Upper lobe of right lung (tissue), 1 donor: ENCODE measurements around the gene SIPA1L2. TPM values are rescaled to one million over a fixed set of nuclear protein-coding genes. Genes with fewer than 3 reads are reported as not detected.

ENCODE experiments used
- ATAC-seq: fragments of 200-7000 bp; cut with Tn5 transposase; one replicate; pipeline ENCODE4 v1.9.1; 2020; ENCODE audit warnings: mild to moderate bottlenecking, moderate library complexity
- DNase-seq: peaks from one replicate; pipeline ENCODE4 v3.0.0-alpha.2; 2020
- H3K27ac ChIP-seq: fragments of 200-600 bp; one replicate; pipeline ENCODE4 v1.8.0; 2022
- H3K27me3 ChIP-seq: fragments of 200-600 bp; one replicate; pipeline ENCODE4 v1.8.0; 2022; ENCODE audit warnings: mild to moderate bottlenecking
- H3K36me3 ChIP-seq: fragments of 200-600 bp; one replicate; pipeline ENCODE4 v1.8.0; 2022
- H3K4me1 ChIP-seq: fragments of 200-600 bp; one replicate; pipeline ENCODE4 v1.8.0; 2022
- H3K4me3 ChIP-seq: fragments of 200-600 bp; one replicate; pipeline ENCODE4 v1.8.0; 2022; ENCODE audit warnings: mild to moderate bottlenecking
- H3K9me3 ChIP-seq: fragments of 200-600 bp; one replicate; pipeline ENCODE4 v1.8.0; 2022
- intact Hi-C: fragments of 100-400 bp; cut with DNase I; formaldehyde crosslinking; loops from one replicate; pipeline ENCODE4 v1.11.0; 2022
- long read RNA-seq: library from polyadenylated mRNA; unstranded; transcript quantifications from one replicate; pipeline ENCODE4 v2.0.0, GENCODE V29; 2021
- total RNA-seq: library from RNA; stranded (reverse); fragmentation: NEBNext Ultra II Directional; extraction: Animal tissue kit (Norgen Biotek cat#: 25700); gene quantifications from one replicate; pipeline ENCODE4 v1.2.1, GENCODE V29; 2021
- TF ChIP-seq, protein P1 (sequence below): fragments of 200-600 bp; IDR thresholded peaks from one replicate; pipeline ENCODE4 v1.8.0; 2022; ENCODE audit warnings: antibody characterized with exemption
- donor health status: DM: no; HTN: yes; CAD: no; lungs with severe emphysema.

SIPA1L2 gene, protein sequence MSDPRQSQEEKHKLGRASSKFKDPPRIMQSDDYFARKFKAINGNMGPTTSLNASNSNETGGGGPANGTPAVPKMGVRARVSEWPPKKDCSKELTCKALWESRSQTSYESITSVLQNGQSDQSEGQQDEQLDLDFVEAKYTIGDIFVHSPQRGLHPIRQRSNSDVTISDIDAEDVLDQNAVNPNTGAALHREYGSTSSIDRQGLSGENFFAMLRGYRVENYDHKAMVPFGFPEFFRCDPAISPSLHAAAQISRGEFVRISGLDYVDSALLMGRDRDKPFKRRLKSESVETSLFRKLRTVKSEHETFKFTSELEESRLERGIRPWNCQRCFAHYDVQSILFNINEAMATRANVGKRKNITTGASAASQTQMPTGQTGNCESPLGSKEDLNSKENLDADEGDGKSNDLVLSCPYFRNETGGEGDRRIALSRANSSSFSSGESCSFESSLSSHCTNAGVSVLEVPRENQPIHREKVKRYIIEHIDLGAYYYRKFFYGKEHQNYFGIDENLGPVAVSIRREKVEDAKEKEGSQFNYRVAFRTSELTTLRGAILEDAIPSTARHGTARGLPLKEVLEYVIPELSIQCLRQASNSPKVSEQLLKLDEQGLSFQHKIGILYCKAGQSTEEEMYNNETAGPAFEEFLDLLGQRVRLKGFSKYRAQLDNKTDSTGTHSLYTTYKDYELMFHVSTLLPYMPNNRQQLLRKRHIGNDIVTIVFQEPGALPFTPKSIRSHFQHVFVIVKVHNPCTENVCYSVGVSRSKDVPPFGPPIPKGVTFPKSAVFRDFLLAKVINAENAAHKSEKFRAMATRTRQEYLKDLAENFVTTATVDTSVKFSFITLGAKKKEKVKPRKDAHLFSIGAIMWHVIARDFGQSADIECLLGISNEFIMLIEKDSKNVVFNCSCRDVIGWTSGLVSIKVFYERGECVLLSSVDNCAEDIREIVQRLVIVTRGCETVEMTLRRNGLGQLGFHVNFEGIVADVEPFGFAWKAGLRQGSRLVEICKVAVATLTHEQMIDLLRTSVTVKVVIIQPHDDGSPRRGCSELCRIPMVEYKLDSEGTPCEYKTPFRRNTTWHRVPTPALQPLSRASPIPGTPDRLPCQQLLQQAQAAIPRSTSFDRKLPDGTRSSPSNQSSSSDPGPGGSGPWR (N-terminal part only)
- 38.3 TPM for total RNA-seq
- long read RNA-seq, partial matches to known transcripts: 26 of 63 reads
- long read RNA-seq, other reads (novel, unspliced or antisense): 37 of 63 reads

DNA sequence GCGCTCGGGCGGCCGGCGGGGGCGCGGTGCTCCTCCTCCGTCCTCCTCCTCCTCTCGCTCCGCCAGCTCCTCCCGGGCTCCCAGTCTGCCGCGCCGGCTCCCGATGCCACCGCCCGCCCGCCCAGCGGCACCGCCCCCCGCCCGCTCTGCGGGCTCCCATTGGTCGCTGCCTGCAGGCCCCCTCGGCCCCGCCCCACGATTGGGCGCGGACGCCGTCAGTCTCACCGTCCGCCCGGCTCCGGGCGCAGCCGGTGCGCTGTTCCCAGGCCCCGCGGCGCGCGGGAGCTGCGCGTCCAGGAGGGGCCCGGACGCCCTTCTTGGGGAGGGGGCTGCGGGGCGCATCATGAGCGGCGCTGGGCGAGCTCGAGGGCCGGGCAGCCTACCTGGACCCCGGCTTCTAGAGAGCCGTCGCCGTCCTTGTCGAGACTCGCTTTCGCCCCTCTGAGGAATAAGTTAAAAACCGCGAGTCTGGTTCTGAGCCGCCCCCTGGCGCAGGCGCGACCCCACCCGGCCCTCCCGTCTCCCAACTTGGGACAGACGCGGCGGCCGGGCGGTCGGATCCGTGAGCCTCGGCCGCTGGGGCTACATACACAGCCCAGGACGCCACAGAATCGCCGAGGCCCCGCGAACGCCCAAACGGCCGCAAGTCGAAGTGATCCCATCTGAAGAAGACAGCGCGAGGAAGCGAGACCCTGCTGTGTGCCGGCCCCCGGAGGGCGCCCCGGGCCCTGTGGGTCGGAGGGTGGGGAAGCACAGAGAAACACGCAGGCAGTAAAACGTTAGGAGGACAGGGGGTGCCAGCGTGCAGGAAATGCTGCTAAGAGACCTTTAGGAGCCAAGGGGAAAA, at the start of gene SIPA1L2:
TSS of gene SIPA1L2 (minus strand) at position 87 of the 847 bp plus-strand sequence. CDS start 114,794 bp downstream, outside the sequence.
- intact Hi-C loops: no loop called here
- DNase-seq (peak; percentile 97), ATAC-seq (peak; percentile 97)
- Histone ChIP-seq H3K9me3 (no peaks in the 10 kb centered on the region), H3K27ac (peak within 1 kb of the TSS; percentile 92), H3K4me1 (peaks cover 35% of the 10 kb centered on the region), H3K4me3 (peak within 1 kb of the TSS; percentile 81), H3K36me3 (no peaks in the 10 kb centered on the region), H3K27me3 (peaks cover 3% of the 10 kb centered on the region)
- TF ChIP-seq, protein P1, sequence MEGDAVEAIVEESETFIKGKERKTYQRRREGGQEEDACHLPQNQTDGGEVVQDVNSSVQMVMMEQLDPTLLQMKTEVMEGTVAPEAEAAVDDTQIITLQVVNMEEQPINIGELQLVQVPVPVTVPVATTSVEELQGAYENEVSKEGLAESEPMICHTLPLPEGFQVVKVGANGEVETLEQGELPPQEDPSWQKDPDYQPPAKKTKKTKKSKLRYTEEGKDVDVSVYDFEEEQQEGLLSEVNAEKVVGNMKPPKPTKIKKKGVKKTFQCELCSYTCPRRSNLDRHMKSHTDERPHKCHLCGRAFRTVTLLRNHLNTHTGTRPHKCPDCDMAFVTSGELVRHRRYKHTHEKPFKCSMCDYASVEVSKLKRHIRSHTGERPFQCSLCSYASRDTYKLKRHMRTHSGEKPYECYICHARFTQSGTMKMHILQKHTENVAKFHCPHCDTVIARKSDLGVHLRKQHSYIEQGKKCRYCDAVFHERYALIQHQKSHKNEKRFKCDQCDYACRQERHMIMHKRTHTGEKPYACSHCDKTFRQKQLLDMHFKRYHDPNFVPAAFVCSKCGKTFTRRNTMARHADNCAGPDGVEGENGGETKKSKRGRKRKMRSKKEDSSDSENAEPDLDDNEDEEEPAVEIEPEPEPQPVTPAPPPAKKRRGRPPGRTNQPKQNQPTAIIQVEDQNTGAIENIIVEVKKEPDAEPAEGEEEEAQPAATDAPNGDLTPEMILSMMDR: peak; percentile 51

DNA sequence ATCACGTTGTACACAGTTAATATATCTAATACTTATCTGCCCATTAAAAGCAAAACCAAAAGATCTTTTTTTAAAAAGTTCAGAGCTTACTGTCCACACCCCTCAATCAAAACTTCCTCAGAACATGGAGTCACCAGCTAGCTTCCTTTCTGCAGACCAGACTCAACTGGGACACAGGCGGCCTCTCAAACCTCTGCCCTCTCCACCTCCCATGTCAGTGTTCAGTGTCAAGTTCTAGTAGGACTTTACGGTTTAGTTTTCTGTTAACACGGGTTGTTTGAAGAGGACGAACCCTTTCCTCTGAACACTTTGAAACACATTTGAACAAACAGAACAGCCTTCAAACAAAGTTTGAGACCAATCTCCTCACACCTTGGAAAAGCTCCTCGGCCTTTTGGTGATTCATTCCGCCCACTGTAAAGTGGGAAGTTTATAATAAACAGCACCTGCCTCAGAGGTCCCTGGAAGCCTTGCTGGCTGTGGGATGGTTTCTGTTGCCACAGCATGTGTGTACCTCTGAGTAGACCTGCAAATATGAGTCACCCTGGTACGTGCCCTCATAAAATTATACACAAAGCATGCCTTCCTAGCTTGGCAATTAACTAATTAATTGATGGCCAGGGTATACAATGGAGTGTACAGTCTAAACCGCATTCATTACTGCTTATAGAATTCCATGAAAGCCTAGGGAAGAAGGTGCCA, 48.4 kb upstream of the SIPA1L2 start:
- TF ChIP-seq, protein P1: no peak
- H3K4me1 ChIP-seq: no peaks in the 10 kb centered on the region
- H3K9me3 ChIP-seq: no peaks in the 10 kb centered on the region
- no peaks in the 10 kb centered on the region for H3K27me3 ChIP-seq
- H3K36me3 ChIP-seq: no peaks in the 10 kb centered on the region
- H3K4me3 ChIP-seq: no peak overlapping the region
- H3K27ac ChIP-seq: no peak overlapping the region
- ATAC-seq (no peak), DNase-seq (no peak)
- intact Hi-C loops: no loop called here

DNA sequence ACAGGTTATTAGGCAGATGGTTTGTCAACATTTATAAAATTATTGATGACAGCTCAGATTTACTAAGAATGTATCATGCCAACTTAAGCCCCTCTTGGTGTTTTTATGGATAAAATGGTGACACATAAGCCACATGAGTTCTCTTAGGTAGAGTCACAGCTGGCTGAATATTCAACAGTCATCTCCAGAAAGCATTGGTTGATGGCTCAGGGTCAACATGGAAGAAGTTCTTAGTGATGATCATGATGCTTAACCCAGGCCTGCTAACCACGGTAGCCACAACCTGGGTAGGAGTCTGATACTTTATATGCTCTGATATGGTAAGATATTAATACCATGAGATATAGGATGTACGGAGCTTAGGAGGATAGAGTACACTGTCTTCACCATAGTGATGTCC, 46.4 kb upstream of the SIPA1L2 start:
- no peak overlapping the region for H3K4me3 ChIP-seq

DNA sequence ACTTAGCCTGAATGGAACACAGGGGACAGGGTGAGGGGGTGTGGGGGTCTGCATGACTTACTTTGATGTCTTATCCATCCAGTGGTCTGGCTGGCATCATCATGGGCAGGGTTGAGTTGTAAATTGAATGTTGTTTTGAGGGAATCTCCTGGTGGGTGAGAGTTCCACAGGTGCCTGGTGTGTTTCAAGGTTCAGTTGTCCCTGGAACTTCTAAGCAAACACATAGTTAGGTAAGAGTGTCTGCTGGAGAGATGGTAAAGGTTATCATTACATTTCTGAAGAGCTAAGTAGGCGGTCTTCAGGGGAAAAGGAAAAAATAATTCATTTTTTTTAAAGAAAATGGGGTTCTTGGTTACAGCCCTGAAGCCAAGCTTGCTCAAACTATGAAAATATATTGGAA, 46.0 kb upstream of the SIPA1L2 start:
- ATAC-seq (no peak), DNase-seq (no peak)
- TF ChIP-seq, protein P1: no peak
- no peaks in the 10 kb centered on the region for H3K4me1 ChIP-seq
- no peaks in the 10 kb centered on the region for H3K9me3 ChIP-seq
- no peak overlapping the region for H3K4me3 ChIP-seq
- no peaks in the 10 kb centered on the region for H3K36me3 ChIP-seq
- H3K27me3 ChIP-seq: no peaks in the 10 kb centered on the region
- H3K27ac ChIP-seq: no peak overlapping the region
- intact Hi-C loops: no loop called here

More for the DNA sequence above, 46.4 kb upstream of the SIPA1L2 start:
- ATAC-seq: no peak
- intact Hi-C loops: no loop called here
- no peak for DNase-seq
- H3K9me3 ChIP-seq: no peaks in the 10 kb centered on the region
- TF ChIP-seq, protein P1: no peak
- H3K27ac ChIP-seq: no peak overlapping the region
- no peaks in the 10 kb centered on the region for H3K27me3 ChIP-seq
- no peaks in the 10 kb centered on the region for H3K36me3 ChIP-seq
- no peaks in the 10 kb centered on the region for H3K4me1 ChIP-seq
